Measurements from ENCODE around the gene CTCFL.

- TF ChIP-seq CTCF (IDR thresholded peaks at IDR 0.05 in 8 of 11, conservative IDR thresholded peaks at IDR 0.05 in 3 of 11) = no peak
- no peak for TF ChIP-seq POLR2A (IDR thresholded peaks at IDR 0.05)
- no peak for TF ChIP-seq POLR2AphosphoS5 (IDR thresholded peaks at IDR 0.05)
Measured at GRCh38 chr20:57559658-57560553, 35.0 kb upstream of the CTCFL start.

All from spleen (tissue), 7 donors.